ENCODE results near the gene SRGAP3. TPM values are rescaled to one million over a fixed set of nuclear protein-coding genes. Genes with fewer than 3 reads are reported as not detected.
A peak's percentile ranks its signal among the peaks of the same experiment; 100 is the strongest.

SRGAP3 gene
- polyA plus RNA-seq, 1 donor = 22.3 TPM

DNA sequence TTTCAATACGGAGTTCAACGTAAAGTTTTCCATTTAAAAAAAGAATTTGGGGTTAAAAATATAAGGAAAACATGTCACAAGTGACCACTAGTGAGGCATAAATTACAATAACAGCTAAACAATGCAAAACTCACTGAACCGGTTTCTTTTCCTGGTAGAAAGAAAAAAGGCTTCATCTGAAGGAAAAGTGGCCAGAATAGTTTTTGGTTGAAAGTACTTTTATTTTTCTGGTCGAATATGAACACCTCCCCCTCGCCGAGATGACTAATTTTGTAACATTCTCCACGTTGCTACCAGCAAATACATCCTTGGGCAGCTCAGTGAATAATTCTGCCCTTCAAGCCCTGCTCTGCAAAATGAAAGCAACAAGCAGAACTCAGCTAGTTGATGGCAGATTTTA lies 3.9 kb upstream of the SRGAP3 start:
- no peak for DNase-seq (ENCODE audit: low read depth)

DNA sequence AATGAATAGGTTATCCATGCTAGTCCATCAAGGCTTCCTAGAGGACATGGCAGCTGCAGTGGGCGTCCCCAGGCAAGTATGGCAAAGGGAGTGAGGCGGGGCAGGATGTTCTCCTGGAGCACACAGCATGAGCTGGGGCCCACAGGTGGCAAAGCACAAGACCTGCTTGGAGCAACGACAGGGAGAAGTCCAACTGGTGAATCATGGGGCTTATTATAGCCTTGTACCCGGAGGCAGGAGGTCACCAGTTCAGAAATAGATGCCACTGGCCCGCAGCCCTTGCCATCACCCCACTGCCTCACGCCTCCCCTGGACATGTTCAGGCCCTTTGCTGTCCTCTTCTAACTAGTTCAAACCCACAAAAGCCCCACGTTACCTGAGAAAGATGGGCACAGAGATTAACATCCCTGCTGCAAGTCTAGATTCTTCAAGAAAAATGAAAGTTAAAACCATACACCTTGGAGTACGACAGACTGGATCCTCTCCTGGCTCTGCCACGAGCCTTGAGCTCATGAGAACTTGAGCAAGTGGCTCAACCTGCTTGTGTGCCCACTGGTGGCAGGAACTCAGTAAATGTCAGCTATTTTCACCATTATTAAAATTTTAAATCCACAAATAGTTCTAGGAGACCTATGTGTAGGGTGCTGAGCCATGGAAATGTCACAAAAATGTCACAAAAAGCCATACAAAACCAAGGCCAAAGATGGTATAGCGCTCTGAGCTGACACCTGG lies 1.8 kb upstream of the SRGAP3 start:
- DNase-seq (ENCODE audit: low read depth) = no peak

DNA sequence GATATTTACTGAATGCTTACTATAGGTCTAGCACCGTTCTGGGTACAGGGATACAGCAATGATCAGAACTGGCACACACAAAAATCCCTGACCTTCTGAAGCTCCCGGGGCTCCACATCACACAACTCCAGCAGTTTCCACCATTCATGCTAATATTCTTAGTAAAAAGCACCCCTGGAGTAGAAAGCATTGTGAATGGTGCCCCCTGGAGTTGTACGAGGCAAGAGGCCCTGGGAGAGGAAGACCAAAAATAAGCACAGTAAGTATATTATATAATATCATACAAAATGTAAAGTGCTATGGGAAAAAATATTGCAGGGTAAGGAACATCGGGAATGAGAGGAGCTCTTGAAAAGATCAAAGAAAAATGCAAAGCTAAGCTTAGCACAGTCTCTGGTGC lies 790 bp upstream of the SRGAP3 start:
- no peak for DNase-seq (ENCODE audit: low read depth)

DNA sequence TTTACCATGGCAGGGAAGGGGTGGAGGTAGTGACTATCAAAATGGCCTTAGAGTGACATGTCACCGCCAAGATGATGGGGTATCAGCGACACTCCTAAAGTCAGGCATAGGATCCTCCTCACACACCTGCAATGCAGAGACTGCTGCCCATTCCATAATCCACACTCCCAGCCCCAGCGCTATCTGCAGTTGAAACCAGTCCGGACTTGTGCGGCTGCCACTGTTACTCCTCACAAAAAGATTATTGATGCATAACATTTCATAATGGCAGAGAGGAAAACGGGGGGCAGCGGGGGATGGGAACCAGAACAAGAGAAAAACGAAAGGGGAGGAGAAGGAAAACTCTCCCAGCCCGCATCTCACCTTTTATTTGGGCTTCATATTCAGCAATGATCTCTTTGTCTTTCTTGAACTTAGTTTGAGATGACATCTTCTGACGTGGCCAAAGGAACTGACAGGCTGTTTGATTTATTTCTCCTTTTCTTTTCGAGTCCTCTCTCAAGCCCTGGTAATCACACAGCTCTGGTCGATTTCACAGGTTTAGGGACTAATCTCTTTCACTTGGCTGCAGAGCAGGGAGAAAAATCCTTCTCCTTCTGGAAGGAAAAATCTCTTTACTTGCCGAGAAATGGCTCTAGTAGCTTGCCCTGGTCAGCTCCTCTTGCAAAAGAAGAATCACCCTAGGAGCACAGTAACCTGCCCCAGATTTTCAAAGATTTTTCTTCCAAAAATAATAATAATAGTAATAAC lies 749 bp downstream of the SRGAP3 start:
- no peak for DNase-seq (ENCODE audit: low read depth)

DNA sequence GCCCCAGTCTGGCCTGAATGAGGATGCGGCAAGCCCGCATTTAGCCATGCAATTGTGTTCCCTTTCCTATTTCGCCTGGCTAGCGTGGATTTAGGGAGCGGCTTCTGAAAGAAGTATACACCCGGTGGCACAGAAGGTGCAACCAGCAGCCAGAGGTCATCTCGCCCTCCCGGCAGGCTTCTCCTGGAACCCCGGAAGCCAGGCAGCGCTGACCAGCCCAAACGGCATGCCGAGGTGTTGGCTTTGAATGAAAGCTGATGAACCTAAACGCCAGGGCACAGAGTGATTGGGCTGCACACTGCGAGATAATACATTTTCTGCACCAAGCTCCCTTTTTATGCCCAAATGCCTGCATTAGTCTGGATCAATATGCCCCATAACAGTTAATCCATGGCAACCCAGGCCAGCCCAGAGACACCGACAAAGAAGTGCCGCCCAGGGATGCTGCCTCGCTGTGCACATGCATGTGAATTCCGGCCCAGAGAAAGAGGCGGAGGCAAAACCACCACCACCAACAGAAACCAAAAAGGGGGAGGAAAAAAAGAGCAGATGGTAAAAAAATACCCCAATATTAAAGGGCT lies 1.4 kb downstream of the SRGAP3 start:
- no peak for DNase-seq (ENCODE audit: low read depth)

DNA sequence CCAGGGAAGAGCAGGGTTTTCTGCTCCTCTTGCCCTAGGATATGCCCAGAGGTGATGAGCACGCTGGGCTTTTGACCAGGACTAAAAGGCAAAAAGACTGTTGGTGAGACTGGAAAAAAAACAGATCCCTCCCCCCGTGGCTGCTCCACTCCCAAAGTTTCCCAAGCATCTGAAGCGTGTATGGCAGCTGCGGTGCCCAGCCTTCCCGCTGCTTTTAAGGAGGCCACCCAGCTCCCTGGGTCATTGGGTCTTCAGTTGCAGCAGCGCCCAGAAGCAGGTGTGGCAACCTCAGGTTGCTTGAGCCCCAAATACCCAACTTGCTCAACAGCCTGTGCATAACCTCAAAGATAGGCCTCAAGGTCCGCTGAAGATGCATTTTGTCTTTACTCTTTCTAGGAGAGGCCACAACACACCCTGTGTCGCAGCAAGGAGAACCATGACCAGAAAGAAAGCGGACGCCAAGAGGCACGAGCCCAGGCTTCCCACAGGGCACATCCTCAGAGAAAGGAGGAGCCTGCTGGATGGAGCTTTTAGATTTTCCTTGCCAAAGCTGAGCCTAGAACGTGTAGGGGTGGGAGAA lies 2.0 kb downstream of the SRGAP3 start:
- no peak for DNase-seq (ENCODE audit: low read depth)

DNA sequence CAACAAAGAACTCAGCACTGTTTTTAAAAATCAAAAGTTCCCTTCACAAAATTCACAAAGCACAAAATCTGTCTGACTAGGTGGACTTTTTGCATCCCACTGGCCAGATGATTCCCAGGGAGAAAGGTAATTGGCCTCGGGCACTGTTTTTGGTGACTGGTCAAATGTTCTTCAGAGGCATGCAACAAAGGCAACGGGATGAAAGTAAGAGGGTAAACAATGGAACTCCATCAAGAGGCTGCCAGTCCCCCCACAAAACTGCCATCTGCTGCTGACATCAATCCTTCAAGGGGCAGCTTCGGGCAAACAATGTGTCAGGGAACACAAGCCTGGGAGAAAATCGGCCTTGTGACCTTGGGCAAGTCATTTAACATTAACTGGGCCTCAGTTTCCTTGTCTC lies 3.3 kb downstream of the SRGAP3 start:
- DNase-seq (ENCODE audit: low read depth) = no peak

DNA sequence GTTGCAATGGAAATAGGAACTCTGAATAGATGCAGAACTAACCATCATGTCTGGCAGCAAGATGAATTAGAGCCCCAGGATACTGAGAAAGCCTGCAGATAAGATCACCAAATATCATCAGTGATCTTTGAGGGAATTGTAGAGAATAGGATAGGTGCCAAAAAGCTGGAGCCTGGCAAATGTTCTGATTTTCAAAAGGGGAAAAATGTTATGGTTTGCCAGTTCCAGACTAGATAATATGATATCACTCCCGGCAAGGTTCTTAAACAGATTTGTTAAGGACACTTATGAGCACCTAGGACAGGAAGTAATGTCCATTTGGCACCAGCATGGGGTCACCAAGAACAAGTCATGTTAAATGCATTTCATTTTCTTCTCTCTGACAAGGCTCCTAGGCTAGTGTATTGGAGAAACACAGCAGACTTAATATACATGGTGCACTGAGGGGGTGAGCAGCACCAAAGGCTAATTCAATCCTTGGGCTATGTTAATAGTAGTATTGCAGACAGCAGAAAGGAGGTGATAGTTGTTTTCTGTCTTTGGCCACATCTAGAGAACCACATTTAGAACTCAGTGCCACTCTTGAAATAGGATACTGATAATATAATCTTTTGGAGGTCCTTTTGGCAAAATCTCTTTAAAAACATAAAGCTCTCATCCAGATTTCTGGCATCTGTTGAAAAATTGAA lies 4.8 kb downstream of the SRGAP3 start:
- DNase-seq (ENCODE audit: low read depth) = no peak

DNA sequence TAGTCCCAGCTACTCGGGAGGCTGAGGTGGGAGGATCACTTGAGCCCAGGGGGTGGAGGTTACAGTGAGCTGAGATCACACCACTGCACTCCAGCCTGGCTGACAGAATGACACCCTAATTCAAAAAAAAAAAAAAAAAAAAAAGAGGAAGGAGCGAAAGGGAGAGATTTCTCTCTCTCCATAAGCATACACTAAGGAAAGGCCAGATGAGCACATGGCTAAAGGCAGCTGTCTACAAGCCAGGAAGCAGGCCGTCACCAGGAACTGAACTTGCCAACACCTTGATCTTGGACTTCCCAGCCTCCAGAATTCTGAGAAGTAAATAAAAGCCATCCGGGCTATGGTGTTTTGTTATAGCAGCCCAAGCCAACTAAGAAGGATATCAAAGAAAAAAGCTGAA lies 7.5 kb downstream of the SRGAP3 start:
- DNase-seq (ENCODE audit: low read depth) = no peak

DNA sequence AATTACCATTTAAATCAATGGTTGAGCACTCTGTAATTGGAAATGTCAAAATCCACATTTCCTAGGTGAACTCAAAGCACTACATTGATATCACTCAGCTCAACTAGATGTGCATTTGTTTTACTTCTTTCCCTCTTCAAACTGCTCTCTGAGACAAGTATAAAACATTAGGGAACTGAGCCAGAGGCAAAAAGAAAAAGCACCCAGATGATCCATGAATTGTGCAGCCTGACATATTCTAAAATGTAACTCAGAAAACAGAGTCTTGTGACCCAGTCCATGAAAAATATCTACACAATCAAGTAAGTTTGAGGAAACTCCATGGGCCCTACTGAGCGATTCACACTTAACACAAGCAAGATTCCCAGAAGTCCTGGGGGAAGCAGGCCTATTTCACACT lies 9.8 kb downstream of the SRGAP3 start:
- no peak for DNase-seq (ENCODE audit: low read depth)

DNA sequence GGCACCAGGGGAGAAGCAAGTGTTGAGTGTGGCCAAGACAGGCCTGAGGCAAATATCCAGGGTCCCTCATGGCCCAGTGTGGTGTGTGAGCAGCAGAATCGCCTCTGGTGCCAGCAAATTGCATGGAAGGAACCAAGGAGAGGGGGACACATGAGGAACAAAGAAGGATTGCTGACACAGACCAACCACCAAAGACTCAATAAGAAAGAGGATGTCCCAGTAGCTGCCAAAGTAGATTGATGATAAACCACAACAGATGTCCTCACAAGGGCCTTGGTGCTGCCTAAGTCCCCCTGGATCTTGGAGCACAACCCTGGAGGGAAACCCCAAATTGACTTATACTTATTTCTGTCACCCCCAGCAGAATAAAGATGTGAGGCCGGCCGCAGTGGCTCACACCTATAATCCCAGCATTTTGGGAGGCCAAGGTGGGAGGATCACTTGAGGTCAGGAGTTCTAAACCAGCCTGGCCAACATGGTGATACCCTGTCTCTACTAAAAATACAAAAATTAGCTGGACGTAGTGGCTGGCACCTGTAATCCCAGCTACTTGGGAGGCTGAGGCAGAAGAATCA lies 10.6 kb downstream of the SRGAP3 start:
- no peak for DNase-seq (ENCODE audit: low read depth)

DNA sequence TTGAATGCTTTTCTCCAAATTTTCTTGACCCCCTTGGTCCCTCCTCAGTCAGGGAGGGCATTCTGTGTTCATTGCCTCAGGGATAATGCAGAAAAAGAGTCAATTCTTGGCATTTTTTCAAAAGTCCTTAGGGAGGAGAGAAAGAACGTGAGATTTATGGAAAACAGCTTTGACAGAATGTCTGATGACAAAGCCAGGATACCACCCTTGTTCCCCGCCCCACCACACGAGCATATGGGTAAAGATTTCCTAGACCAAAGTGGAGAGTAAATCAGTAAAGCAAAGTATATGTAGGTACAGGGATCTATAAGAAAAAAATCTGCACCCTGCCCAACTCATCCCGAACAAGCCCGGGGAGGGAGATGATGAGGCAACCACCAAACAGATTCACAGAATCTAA lies 11.2 kb downstream of the SRGAP3 start:
- no peak for DNase-seq (ENCODE audit: low read depth)

DNA sequence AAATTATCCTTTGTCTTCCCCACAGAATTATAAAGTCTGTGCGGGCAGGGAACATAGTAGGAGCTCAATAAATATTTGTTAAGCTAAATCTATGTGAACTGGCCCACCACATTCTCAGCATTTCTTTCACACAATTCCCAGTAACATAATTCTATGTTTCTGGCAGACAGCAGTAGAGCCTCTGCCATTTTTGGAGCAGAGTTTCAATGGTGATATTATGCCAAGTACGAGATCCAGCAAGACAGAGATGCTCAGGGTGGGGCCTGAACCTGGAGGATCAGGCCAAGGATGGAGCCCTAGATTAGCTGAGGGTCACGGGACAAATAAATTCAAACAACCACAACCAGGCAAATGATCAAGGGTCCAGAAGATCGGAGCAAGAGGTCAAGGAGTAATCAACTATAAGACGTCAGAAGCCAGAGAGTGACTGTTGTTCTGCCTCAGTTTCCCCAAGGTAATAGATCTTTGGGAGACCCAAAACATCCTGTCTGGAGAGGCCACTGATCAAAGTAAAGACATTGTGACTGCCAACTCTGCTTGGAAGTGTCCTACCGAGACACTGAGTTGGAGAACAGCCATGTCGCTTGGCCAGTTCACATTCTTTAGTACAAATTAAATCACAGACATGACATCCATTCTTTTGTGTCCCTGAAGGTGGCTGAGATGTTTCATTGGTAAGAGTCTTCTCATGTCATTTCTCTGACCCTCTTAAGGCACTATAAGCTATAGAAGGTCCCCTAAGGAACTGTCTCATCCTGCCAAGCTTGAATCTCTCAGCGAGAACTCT lies 15.4 kb downstream of the SRGAP3 start:
- DNase-seq (ENCODE audit: low read depth) = no peak

DNA sequence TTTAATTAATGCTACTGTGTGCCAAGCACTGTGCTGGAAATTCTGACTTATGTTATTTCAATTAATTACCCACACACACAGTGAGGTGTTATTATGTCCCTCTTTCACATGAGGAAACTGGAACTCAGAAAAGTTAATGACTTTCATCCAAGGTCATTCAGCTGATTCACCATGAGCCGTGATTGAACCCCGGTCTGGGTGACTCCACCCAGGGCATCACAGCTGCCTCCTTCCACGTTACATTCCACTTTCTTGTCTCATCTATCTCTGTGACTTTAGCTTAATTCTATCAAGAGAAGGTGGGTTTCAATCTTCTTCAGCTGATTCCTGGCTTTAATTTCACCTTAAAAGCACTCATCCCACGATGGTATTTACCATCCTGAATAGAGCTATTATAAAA lies 16.3 kb downstream of the SRGAP3 start:
- DNase-seq (ENCODE audit: low read depth) = no peak

DNA sequence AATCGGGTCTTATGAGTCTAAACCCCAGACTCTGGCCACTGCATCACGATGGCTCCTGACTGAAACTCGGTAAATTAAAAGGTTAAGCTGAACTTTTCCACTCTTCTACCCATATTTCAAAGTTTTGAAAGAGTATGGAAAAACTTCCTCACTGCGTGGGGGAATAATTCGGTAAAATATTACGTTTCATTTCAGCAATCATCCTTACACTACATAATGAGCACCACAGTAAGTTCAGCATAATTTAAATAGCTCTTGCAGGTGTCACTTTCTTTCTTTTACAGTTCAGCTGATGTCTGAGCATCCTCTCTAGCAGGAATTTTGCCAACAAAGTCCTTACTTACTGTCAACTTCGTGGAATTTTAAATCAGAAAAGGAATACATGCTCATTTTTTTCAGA lies 17.5 kb downstream of the SRGAP3 start:
- no peak for DNase-seq (ENCODE audit: low read depth)

DNA sequence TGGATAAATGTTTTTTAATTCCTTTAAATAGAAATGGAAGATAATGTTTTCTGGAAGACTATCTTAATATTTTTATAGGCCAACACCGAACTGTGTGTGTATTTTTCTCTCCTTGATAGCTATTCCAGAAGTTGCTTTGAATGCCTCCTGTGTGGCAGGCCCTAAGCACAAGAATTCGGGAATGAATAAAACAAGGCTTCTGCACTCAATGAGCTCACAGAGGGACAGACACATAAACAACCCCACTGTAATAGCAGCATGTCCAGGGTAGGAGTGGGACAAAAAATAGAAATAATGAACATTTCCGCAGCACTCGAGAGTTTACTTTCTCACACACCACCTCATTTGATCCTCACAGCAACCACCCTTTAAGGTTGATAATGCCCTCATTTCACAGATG lies 18.0 kb downstream of the SRGAP3 start:
- DNase-seq (ENCODE audit: low read depth) = no peak

DNA sequence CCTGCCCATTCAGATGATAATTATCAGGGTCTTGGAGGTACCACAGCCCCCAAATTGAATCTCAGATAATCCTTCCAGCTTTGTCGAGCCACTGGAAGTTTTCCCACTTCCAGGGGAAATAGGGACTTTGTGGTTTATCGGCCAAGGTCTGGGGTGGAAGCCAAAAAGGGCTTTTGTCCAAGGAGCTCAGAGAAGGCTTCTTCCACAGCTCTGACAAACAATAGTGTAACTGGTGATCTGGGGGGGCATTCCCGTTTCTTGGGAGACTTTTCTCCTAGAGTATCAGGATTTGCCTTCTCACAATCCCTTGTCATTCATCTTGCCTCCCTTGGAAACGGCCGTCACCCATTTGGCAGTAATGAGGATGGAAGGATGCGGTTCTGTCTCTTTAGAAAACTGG lies 18.4 kb downstream of the SRGAP3 start:
- DNase-seq (ENCODE audit: low read depth) = peak; percentile 48

DNA sequence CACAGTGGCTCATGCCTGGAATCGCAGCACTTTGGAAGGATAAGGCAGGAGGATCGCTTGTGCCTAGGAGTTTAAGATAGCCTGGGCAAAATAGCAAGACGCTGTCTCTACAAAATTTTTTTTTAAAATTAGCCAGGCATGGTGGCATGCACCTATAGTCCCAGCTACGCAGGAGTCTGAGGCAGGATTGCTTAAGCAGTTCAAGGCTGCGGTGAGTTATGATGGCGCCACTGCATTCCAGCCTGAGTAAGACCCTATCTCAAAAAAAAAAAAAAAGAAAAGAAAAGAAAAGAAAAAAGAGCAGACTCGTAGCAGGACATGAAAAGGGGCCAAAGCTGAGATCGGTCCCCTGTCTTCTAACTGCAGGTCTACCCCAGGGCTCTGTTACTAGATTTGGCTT lies 18.9 kb downstream of the SRGAP3 start:
- no peak for DNase-seq (ENCODE audit: low read depth)

DNA sequence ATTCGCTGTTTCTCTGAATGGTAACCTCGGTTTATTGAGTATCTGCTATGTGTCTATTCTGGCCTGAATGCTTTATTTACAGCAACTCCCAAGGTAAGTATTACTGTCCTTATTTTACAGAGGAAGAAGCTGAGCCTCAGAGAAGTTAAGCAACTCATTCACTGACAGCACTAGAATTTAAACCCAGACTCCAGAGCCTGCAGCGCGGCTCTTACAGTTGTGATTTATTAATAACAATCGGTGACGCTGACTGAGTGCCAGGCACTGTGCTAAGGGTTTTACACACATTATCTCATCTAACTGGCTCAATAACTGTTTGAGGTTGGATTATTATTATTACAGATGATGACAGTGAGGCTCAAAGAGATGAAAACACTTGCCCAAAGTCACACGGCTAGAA lies 19.6 kb downstream of the SRGAP3 start:
- DNase-seq (ENCODE audit: low read depth) = no peak

DNA sequence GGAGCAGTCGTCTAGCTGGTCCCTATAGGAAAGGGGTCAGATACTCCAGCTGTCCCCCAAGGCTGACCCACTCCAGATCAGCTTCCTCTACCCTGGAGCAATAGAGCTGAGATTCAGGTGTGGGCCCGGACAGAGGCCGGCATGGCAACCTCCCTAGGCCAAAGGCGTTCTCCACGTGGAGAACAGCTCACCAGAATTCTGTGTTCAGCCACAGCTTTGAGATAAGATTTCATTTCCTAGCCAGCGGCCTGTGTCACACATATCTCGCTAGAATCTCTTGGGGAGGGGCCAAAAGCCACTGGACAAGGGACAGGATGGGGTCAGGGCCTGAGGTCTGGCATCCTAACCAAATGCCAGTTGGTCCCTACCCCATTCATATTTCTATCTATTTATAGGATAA lies 20.1 kb downstream of the SRGAP3 start:
- no peak for DNase-seq (ENCODE audit: low read depth)

DNA sequence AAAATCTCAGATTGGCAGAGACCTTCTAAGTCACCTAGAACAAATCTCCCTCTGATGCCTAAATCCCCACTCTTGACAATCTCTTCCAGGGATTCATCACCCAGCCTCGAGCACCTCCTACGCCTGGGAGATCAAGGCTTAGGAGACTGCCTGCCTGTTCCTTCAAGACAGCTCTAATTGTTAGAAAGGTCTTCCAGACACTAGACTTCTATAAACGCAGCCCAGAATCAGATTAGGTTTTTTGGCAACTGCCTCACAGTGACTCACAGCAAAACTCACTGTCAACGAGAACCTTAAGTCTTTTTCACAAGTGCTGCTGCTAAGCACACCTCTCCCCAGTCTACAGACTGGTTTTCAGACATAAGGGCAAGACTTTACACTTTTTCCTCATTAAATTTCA lies 23.1 kb downstream of the SRGAP3 start:
- DNase-seq (ENCODE audit: low read depth) = peak; percentile 67
